Kidney (tissue), 14 donors: Measurements from ENCODE around the gene OR10AD1. TPM values are rescaled to one million over a fixed set of nuclear protein-coding genes. Genes with fewer than 3 reads are reported as not detected.
A peak's percentile ranks its signal among the peaks of the same experiment; 100 is the strongest.

Experiments used
- DNase-seq, 5 donors: peaks; one replicate each; pipeline ENCODE4 v3.0.0-alpha.2; 2013 to 2020
- FAIRE-seq: peaks from 2 replicates; lab custom pipeline; 2012; peaks lifted over from hg19 to GRCh38; lab: Jason Lieb, UNC
- H3K27ac ChIP-seq, 2 donors: one replicate each; pipeline ENCODE4 v1.7.0; 2013; ENCODE audit warnings: low read depth in 2 of 2, low read length in 2 of 2, inconsistent platforms in 1 of 2
- H3K27me3 ChIP-seq: one replicate; pipeline ENCODE4 v1.7.1; 2013; ENCODE audit warnings: low read length, inconsistent platforms; ENCODE audit not compliant: control insufficient read depth, insufficient read depth
- H3K36me3 ChIP-seq, 3 donors: one replicate each; pipeline versions ENCODE4 v1.7.0 to v1.7.1; 2013; ENCODE audit warnings: low read length in 3 of 3, control low read depth in 1 of 3, inconsistent platforms in 1 of 3; ENCODE audit not compliant: insufficient read depth in 3 of 3, control insufficient read depth in 2 of 3
- H3K4me1 ChIP-seq, 3 donors: one replicate each; pipeline versions ENCODE4 v1.7.0 to v1.7.1; 2013; ENCODE audit warnings: low read length in 3 of 3, inconsistent platforms in 1 of 3, low read depth in 1 of 3; ENCODE audit not compliant: control insufficient read depth in 2 of 3, insufficient read depth in 2 of 3
- H3K4me3 ChIP-seq, 3 donors: one replicate each; pipeline versions ENCODE4 v1.7.0 to v1.8.1; 2013; ENCODE audit warnings: low read length in 3 of 3, control low read depth in 1 of 3, inconsistent platforms in 1 of 3
- H3K9ac ChIP-seq, 3 donors: one replicate each; pipeline versions ENCODE4 v1.7.0 to v1.7.1; 2013; ENCODE audit warnings: low read length in 3 of 3, control low read depth in 1 of 3, inconsistent platforms in 1 of 3
- H3K9me3 ChIP-seq, 3 donors: one replicate each; pipeline versions ENCODE4 v1.7.0 to v1.7.1; 2013; ENCODE audit warnings: low read length in 3 of 3, control low read depth in 1 of 3, inconsistent platforms in 1 of 3; ENCODE audit not compliant: control insufficient read depth in 2 of 3, insufficient read depth in 1 of 3
- CTCF ChIP-seq: IDR thresholded peaks from 3 replicates; pipeline ENCODE4 v1.5.1; 2012; ENCODE audit warnings: mild to moderate bottlenecking, moderate library complexity, borderline replicate concordance; ENCODE audit not compliant: insufficient read depth; ENCODE audit errors: extremely low read depth
- intact Hi-C: fragments of 100-400 bp; cut with DNase I; formaldehyde crosslinking; loops from one replicate; pipeline ENCODE4 v1.11.1; 2022
- polyA plus RNA-seq: library from polyadenylated mRNA; stranded (reverse); fragments of 350-450 nt; fragmentation: Illumina TruSeq; extraction: RNeasy Lipid Tissue Mini Kit (QIAGEN cat#74804); gene quantifications from one replicate; pipeline ENCODE4 v1.2.3, GENCODE V29; 2014; ENCODE audit warnings: low read depth, low replicate concordance; ENCODE audit not compliant: insufficient read depth
- total RNA-seq: library from RNA; stranded (reverse); fragmentation: NEBNext Ultra II Directional; extraction: Animal tissue kit (Norgen Biotek cat#: 25700); gene quantifications from one replicate; pipeline ENCODE4 v1.2.1, GENCODE V29; 2021
- donor health status: control.
- donor health status: control.
- donor health status: control.
- donor health status: control.
- donor health status: control.
- donor health status: DM: yes; HTN: yes; CAD: no.
- donor health status: Normal renal cell carcinoma (clear cell type).

OR10AD1 gene
- total and polyA plus RNA-seq, 2 donors from 2014 or later, result not detected

DNA sequence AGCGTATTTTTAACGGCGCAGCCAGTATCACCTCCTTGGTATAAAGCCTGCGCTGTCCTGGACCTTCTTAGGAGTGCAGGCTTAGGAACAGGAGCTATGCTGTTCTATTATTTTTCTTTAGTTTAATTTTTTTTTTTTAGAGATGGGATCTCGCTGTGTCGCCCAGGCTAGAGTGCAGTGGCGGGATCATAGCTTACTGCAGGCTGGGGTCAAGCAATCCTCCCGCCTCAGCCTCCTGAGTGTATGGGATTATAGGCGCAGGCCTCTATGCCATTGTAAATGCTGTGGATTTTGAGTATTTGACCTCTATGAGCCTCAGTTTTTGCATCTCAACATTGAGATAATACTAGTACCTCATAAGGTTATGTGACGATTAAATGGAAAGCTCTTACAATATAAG, 4.1 kb downstream of the OR10AD1 start:
- peak overlapping the region in 1 of 3 donors; percentile 91 for H3K9ac ChIP-seq
- FAIRE-seq (no peak), DNase-seq (no peak)
- TF ChIP-seq CTCF, result no peak
- H3K4me1 ChIP-seq, result peaks cover 0 to 3% (median 2%) of the 10 kb centered on the region in 3 donors
- H3K9me3 ChIP-seq, result peaks cover 0 to 15% (median 0%) of the 10 kb centered on the region in 3 donors
- H3K36me3 ChIP-seq, result no peaks in the 10 kb centered on the region
- peak overlapping the region; percentile 92 to 97 (median 93) for H3K4me3 ChIP-seq
- H3K27ac ChIP-seq, result peak overlapping the region; percentile 94 to 96
- intact Hi-C loops, result no loop called here
- H3K27me3 ChIP-seq, result no peaks in the 10 kb centered on the region

GRCh38 chr12:48198672-48198971, 4.5 kb downstream of the OR10AD1 start:
- intact Hi-C loops, result no loop called here
- Histone ChIP-seq H3K4me1 (peaks cover 0 to 3% (median 2%) of the 10 kb centered on the region in 3 donors), H3K9me3 (peaks cover 0 to 11% (median 0%) of the 10 kb centered on the region in 3 donors), H3K36me3 (no peaks in the 10 kb centered on the region), H3K4me3 (peak overlapping the region; percentile 92 to 97 (median 93)), H3K9ac (peak overlapping the region; percentile 82 to 96 (median 91)), H3K27ac (peak overlapping the region; percentile 94 to 96), H3K27me3 (no peaks in the 10 kb centered on the region)
- FAIRE-seq, result no peak
- peak in 3 of 5 donors; percentile 54 to 78 (median 75) for DNase-seq
- TF ChIP-seq CTCF, result no peak

DNA sequence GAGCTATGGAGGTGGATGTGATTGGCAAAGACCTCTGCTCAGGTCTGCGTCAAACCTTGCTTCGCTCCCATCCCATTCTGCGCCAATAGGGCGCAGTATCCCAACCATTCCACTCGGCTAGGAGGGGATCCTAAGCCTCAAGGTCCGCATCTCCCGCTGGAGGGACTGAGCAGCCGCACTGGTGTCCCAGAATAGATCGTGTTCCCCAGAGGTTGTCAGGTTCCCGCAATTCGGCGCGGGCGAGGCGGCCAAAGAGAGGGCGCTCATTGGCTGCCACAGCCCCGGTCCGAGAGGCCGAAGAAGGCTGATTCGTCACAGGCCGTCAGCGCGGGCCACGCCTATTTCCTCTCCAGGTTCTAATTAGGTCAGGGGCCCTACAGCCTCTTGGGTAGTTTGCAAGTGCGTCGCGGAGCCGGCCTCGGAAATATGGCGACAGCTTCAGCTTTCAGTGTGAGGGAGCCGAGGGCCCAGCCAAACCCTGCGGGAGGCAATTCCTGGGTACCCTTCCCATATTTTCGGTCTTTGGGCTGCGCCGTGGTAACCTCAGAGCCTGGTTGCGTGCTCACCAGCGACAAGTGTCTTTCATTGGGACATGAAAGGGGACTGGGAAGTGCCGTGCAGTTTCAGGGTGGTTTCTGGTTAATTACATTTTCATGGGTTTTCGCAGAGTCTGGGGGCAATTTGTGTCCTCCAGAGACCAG, 5.0 kb downstream of the OR10AD1 start:
- FAIRE-seq (peak; percentile 62), DNase-seq (peak; percentile 97 to 98 (median 98))
- no peak for TF ChIP-seq CTCF
- intact Hi-C loops, result no loop called here
- peaks cover 0 to 7% (median 0%) of the 10 kb centered on the region in 3 donors for H3K9me3 ChIP-seq
- H3K4me3 ChIP-seq, result peak overlapping the region; percentile 92 to 97 (median 93)
- H3K27me3 ChIP-seq, result no peaks in the 10 kb centered on the region
- peak overlapping the region; percentile 94 to 96 for H3K27ac ChIP-seq
- peaks cover 0 to 3% (median 2%) of the 10 kb centered on the region in 3 donors for H3K4me1 ChIP-seq
- H3K36me3 ChIP-seq, result no peaks in the 10 kb centered on the region
- peak overlapping the region; percentile 84 to 96 (median 91) for H3K9ac ChIP-seq
